ENCODE measurements around the gene ZNF831. TPM values are rescaled to one million over a fixed set of nuclear protein-coding genes. Genes with fewer than 3 reads are reported as not detected.

ZNF831 gene
- total RNA-seq, 5 donors from 2014 or later (not counting 1 experiment from before 2014, with no cell fraction given) = 23.1 to 48.0 (median 29.7) TPM

- Mint-ChIP-seq H3K4me3 (no peak overlapping the region), H3K36me3 (peaks cover 3% of the 10 kb centered on the region), H3K27me3 (no peaks in the 10 kb centered on the region), H3K27ac (peak overlapping the region; percentile 99 to 100), H3K4me1 (peaks cover 79 to 84% (median 81%) of the 10 kb centered on the region in 3 donors), H3K9me3 (no peaks in the 10 kb centered on the region)
- no peak for ATAC-seq (replicated peaks in 1 of 4)
- 86% methylated on average over 1 of the region's 7 CpGs for WGBS (ENCODE audit: insufficient coverage)
- Histone ChIP-seq H3K27me3 (replicated peaks in 1 of 2; ENCODE audit: control insufficient read depth in 2 of 2, extremely low read depth in 1 of 2, insufficient read depth in 2 of 2, low read length in 1 of 2) (no peaks in the 10 kb centered on the region), H3K27ac (ENCODE audit: low read length) (no peak overlapping the region), H3K4me1 (ENCODE audit: control insufficient read depth in 1 of 2, extremely low read depth in 1 of 2, insufficient read depth in 2 of 2, low read length in 2 of 2) (peaks cover 37 to 46% of the 10 kb centered on the region in 2 experiments), H3K4me3 (ENCODE audit: control insufficient read depth in 1 of 2, extremely low read depth in 1 of 2, low read length in 1 of 2) (no peak overlapping the region), H3K9me3 (no peaks in the 10 kb centered on the region), H3K36me3 (ENCODE audit: control insufficient read depth in 2 of 2, extremely low read depth in 1 of 2, insufficient read depth in 1 of 2, low read length in 1 of 2) (no peaks in the 10 kb centered on the region)
- ChIA-PET POLR2A (interaction anchor here in 1 of 2 donors (0.9 to 1.7 kb wide), 2 partner anchors 34 to 81 kb away, joined by 3 to 4 read pairs; no protein-coding TSS in a partner anchor), CTCF (interaction anchor here in 1 of 2 donors (1.7 kb wide), 1 partner anchor 83 kb away, joined by 5 read pairs; no protein-coding TSS in a partner anchor)
- no peak for DNase-seq
These were observed 38.3 kb upstream of the ZNF831 start for GRCh38 chr20:59125332-59125731.

GRCh38 chr20:59125836-59126235 lies 37.8 kb upstream of the ZNF831 start:
- ChIA-PET CTCF (interaction anchor here in 1 of 2 donors (1.7 kb wide), 1 partner anchor 82 kb away, joined by 5 read pairs; no protein-coding TSS in a partner anchor), POLR2A (interaction anchor here in 1 of 2 donors (0.9 kb wide), 1 partner anchor 33 kb away, joined by 3 read pairs; no protein-coding TSS in a partner anchor)
- Mint-ChIP-seq H3K4me1 (peaks cover 75 to 79% (median 76%) of the 10 kb centered on the region in 3 donors), H3K4me3 (peak overlapping the region in 1 of 3 donors; percentile 20), H3K27me3 (no peaks in the 10 kb centered on the region), H3K9me3 (no peaks in the 10 kb centered on the region), H3K36me3 (peaks cover 3% of the 10 kb centered on the region), H3K27ac (peak overlapping the region; percentile 53 to 100)
- Histone ChIP-seq H3K4me3 (ENCODE audit: control insufficient read depth in 1 of 2, extremely low read depth in 1 of 2, low read length in 1 of 2) (no peak overlapping the region), H3K36me3 (ENCODE audit: control insufficient read depth in 2 of 2, extremely low read depth in 1 of 2, insufficient read depth in 1 of 2, low read length in 1 of 2) (no peaks in the 10 kb centered on the region), H3K9me3 (no peaks in the 10 kb centered on the region), H3K27ac (ENCODE audit: low read length) (no peak overlapping the region), H3K4me1 (ENCODE audit: control insufficient read depth in 1 of 2, extremely low read depth in 1 of 2, insufficient read depth in 2 of 2, low read length in 2 of 2) (peaks cover 32 to 41% of the 10 kb centered on the region in 2 experiments), H3K27me3 (replicated peaks in 1 of 2; ENCODE audit: control insufficient read depth in 2 of 2, extremely low read depth in 1 of 2, insufficient read depth in 2 of 2, low read length in 1 of 2) (no peaks in the 10 kb centered on the region)
- DNase-seq = no peak
- ATAC-seq (replicated peaks in 1 of 4) = no peak
- no CpG with 5 or more reads among the region's 7 CpGs for WGBS (ENCODE audit: insufficient coverage)

GRCh38 chr20:59127839-59128238 lies 35.8 kb upstream of the ZNF831 start:
- Histone ChIP-seq H3K9me3 (no peaks in the 10 kb centered on the region), H3K27ac (ENCODE audit: low read length) (no peak overlapping the region), H3K4me3 (ENCODE audit: control insufficient read depth in 1 of 2, extremely low read depth in 1 of 2, low read length in 1 of 2) (no peak overlapping the region), H3K27me3 (replicated peaks in 1 of 2; ENCODE audit: control insufficient read depth in 2 of 2, extremely low read depth in 1 of 2, insufficient read depth in 2 of 2, low read length in 1 of 2) (no peaks in the 10 kb centered on the region), H3K36me3 (ENCODE audit: control insufficient read depth in 2 of 2, extremely low read depth in 1 of 2, insufficient read depth in 1 of 2, low read length in 1 of 2) (no peaks in the 10 kb centered on the region), H3K4me1 (ENCODE audit: control insufficient read depth in 1 of 2, extremely low read depth in 1 of 2, insufficient read depth in 2 of 2, low read length in 2 of 2) (peaks cover 12 to 21% of the 10 kb centered on the region in 2 experiments)
- 95% methylated on average over 6 of the region's 6 CpGs for WGBS (ENCODE audit: insufficient coverage)
- peaks cover 55 to 67% (median 63%) of the 10 kb centered on the region in 3 donors for H3K4me1 Mint-ChIP-seq
- no peaks in the 10 kb centered on the region for H3K9me3 Mint-ChIP-seq
- ChIA-PET POLR2A (no interaction called here), CTCF (no interaction called here)
- DNase-seq (no peak), ATAC-seq (replicated peaks in 1 of 4) (no peak)
- no peak overlapping the region for H3K27ac Mint-ChIP-seq
- peaks cover 3% of the 10 kb centered on the region for H3K36me3 Mint-ChIP-seq
- no peak overlapping the region for H3K4me3 Mint-ChIP-seq
- H3K27me3 Mint-ChIP-seq = no peaks in the 10 kb centered on the region

GRCh38 chr20:59131551-59132285 lies 31.9 kb upstream of the ZNF831 start:
- ChIA-PET POLR2A (interaction anchor here (0.6 to 0.9 kb wide), 2 partner anchors 9 to 19 kb away, joined by 7 to 8 read pairs; no protein-coding TSS in a partner anchor), CTCF (no interaction called here)
- H3K9me3 Mint-ChIP-seq = no peaks in the 10 kb centered on the region
- no peak overlapping the region for H3K4me3 Mint-ChIP-seq
- DNase-seq = no peak
- H3K27me3 Mint-ChIP-seq = no peaks in the 10 kb centered on the region
- H3K27ac ChIP-seq (ENCODE audit: low read length) = no peak overlapping the region
- ATAC-seq (replicated peaks in 1 of 4) = no peak
- peaks cover 19 to 36% (median 35%) of the 10 kb centered on the region in 3 donors for H3K4me1 Mint-ChIP-seq
- H3K9me3 ChIP-seq = no peaks in the 10 kb centered on the region
- no peak overlapping the region for H3K27ac Mint-ChIP-seq
- 93% methylated on average over 3 of the region's 6 CpGs for WGBS (ENCODE audit: insufficient coverage)
- H3K4me3 ChIP-seq (ENCODE audit: control insufficient read depth in 1 of 2, extremely low read depth in 1 of 2, low read length in 1 of 2) = no peak overlapping the region
- H3K36me3 Mint-ChIP-seq = peaks cover 10% of the 10 kb centered on the region
- H3K27me3 ChIP-seq (replicated peaks in 1 of 2; ENCODE audit: control insufficient read depth in 2 of 2, extremely low read depth in 1 of 2, insufficient read depth in 2 of 2, low read length in 1 of 2) = no peaks in the 10 kb centered on the region
- H3K36me3 ChIP-seq (ENCODE audit: control insufficient read depth in 2 of 2, extremely low read depth in 1 of 2, insufficient read depth in 1 of 2, low read length in 1 of 2) = no peaks in the 10 kb centered on the region
- H3K4me1 ChIP-seq (ENCODE audit: control insufficient read depth in 1 of 2, extremely low read depth in 1 of 2, insufficient read depth in 2 of 2, low read length in 2 of 2) = no peaks in the 10 kb centered on the region

- ChIA-PET POLR2A (no interaction called here), CTCF (no interaction called here)
- Mint-ChIP-seq H3K4me3 (no peak overlapping the region), H3K36me3 (peaks cover 7% of the 10 kb centered on the region), H3K27me3 (no peaks in the 10 kb centered on the region), H3K9me3 (no peaks in the 10 kb centered on the region), H3K4me1 (peaks cover 16 to 30% (median 28%) of the 10 kb centered on the region in 3 donors), H3K27ac (no peak overlapping the region)
- Histone ChIP-seq H3K36me3 (ENCODE audit: control insufficient read depth in 2 of 2, extremely low read depth in 1 of 2, insufficient read depth in 1 of 2, low read length in 1 of 2) (no peaks in the 10 kb centered on the region), H3K9me3 (no peaks in the 10 kb centered on the region), H3K27me3 (replicated peaks in 1 of 2; ENCODE audit: control insufficient read depth in 2 of 2, extremely low read depth in 1 of 2, insufficient read depth in 2 of 2, low read length in 1 of 2) (no peaks in the 10 kb centered on the region), H3K4me3 (ENCODE audit: control insufficient read depth in 1 of 2, extremely low read depth in 1 of 2, low read length in 1 of 2) (no peak overlapping the region), H3K4me1 (ENCODE audit: control insufficient read depth in 1 of 2, extremely low read depth in 1 of 2, insufficient read depth in 2 of 2, low read length in 2 of 2) (peaks cover 0 to 5% of the 10 kb centered on the region in 2 experiments), H3K27ac (ENCODE audit: low read length) (no peak overlapping the region)
- WGBS (ENCODE audit: insufficient coverage) = 83% methylated on average over 5 of the region's 5 CpGs
- no peak for DNase-seq
- no peak for ATAC-seq (replicated peaks in 1 of 4)
These were observed 29.4 kb upstream of the ZNF831 start for GRCh38 chr20:59134182-59134581.

GRCh38 chr20:59135093-59135492 lies 28.5 kb upstream of the ZNF831 start:
- no peaks in the 10 kb centered on the region for H3K9me3 Mint-ChIP-seq
- POLR2A ChIA-PET = no interaction called here
- no peak overlapping the region for H3K27ac Mint-ChIP-seq
- peaks cover 7% of the 10 kb centered on the region for H3K36me3 Mint-ChIP-seq
- peaks cover 17 to 31% (median 28%) of the 10 kb centered on the region in 3 donors for H3K4me1 Mint-ChIP-seq
- Histone ChIP-seq H3K4me1 (ENCODE audit: control insufficient read depth in 1 of 2, extremely low read depth in 1 of 2, insufficient read depth in 2 of 2, low read length in 2 of 2) (peaks cover 0 to 6% of the 10 kb centered on the region in 2 experiments), H3K4me3 (ENCODE audit: control insufficient read depth in 1 of 2, extremely low read depth in 1 of 2, low read length in 1 of 2) (no peak overlapping the region), H3K27ac (ENCODE audit: low read length) (no peak overlapping the region), H3K36me3 (ENCODE audit: control insufficient read depth in 2 of 2, extremely low read depth in 1 of 2, insufficient read depth in 1 of 2, low read length in 1 of 2) (no peaks in the 10 kb centered on the region), H3K27me3 (replicated peaks in 1 of 2; ENCODE audit: control insufficient read depth in 2 of 2, extremely low read depth in 1 of 2, insufficient read depth in 2 of 2, low read length in 1 of 2) (no peaks in the 10 kb centered on the region), H3K9me3 (no peaks in the 10 kb centered on the region)
- no peaks in the 10 kb centered on the region for H3K27me3 Mint-ChIP-seq
- no CpG with 5 or more reads among the region's 3 CpGs for WGBS (ENCODE audit: insufficient coverage)
- CTCF ChIA-PET = no interaction called here
- ATAC-seq (replicated peaks in 1 of 4) (no peak), DNase-seq (no peak)
- no peak overlapping the region for H3K4me3 Mint-ChIP-seq

All from T-cell (primary cell).